Adrenal gland (tissue), 12 donors: ENCODE data around the gene PRKCE. TPM values are rescaled to one million over a fixed set of nuclear protein-coding genes. Genes with fewer than 3 reads are reported as not detected.

Experiments
- DNase-seq, 7 donors: peaks; one replicate each; pipeline ENCODE4 v3.0.0-alpha.2; 2019 to 2020
- H3K27ac ChIP-seq, 5 donors: fragments of 200-600 bp; sonication (generic) in 4 of 5; 1 replicate in 3 of 5; 2 replicates in 2 of 5; pipeline versions ENCODE4 v1.5.1 to v1.8.0; 2016 to 2020; ENCODE audit warnings: mild to moderate bottlenecking in 1 of 5
- H3K27me3 ChIP-seq: fragments of 200-600 bp; 2 replicates; pipeline ENCODE4 v1.8.0; 2021
- H3K36me3 ChIP-seq, 2 donors: fragments of 200-600 bp; replicated peaks in 1 of 2; 1 replicate in 1 of 2; 2 replicates in 1 of 2; pipeline versions ENCODE4 v1.5.1 to v1.8.0; 2018 to 2022
- H3K4me1 ChIP-seq, 2 donors: fragments of 200-600 bp; replicated peaks in 1 of 2; 1 replicate in 1 of 2; 2 replicates in 1 of 2; pipeline versions ENCODE4 v1.5.1 to v1.8.0; 2018 to 2021
- H3K4me3 ChIP-seq, 4 donors: fragments of 200-600 bp; sonication (generic) in 3 of 4; one replicate each; pipeline ENCODE4 v1.5.1; 2016 to 2018
- H3K9me3 ChIP-seq, 3 donors: fragments of 200-600 bp; sonication (generic) in 1 of 3; replicated peaks in 1 of 3; 1 replicate in 2 of 3; 2 replicates in 1 of 3; pipeline versions ENCODE4 v1.5.1 to v1.8.0; 2016 to 2021
- CTCF ChIP-seq, 6 experiments: fragments of 450-650 bp in 4 of 6; fragments of 200-600 bp in 2 of 6; sonication (generic) in 1 of 6; IDR thresholded peaks; 1 replicate in 5 of 6; 2 replicates in 1 of 6; pipeline versions ENCODE4 v1.5.1 to v1.8.0; 2016 to 2021; ENCODE audit warnings: antibody characterized with exemption in 6 of 6, mild to moderate bottlenecking in 2 of 6, moderate library complexity in 1 of 6
- POLR2A ChIP-seq, 2 donors: fragments of 450-650 bp; IDR thresholded peaks; one replicate each; pipeline ENCODE4 v1.6.1; 2017; ENCODE audit warnings: antibody characterized with exemption in 2 of 2, mild to moderate bottlenecking in 2 of 2, moderate library complexity in 1 of 2
- WGBS, 4 donors: extraction: QIAGEN DNeasy Blood & Tissue Kit in 2 of 4; methylation state at CpG; one replicate each; pipeline versions ENCODE4 v1.1.5 to v1.1.7; 2013 to 2017; 5-methylcytosine and 5-hydroxymethylcytosine counted together
- intact Hi-C, 2 donors: fragments of 100-400 bp; cut with DNase I; formaldehyde crosslinking; loops; one replicate each; pipeline versions ENCODE4 v1.14.1 to v1.15.0; 2022 to 2023
- polyA plus RNA-seq, 3 donors: library from polyadenylated mRNA; stranded (reverse); fragments of 200-250 nt in 2 of 3; fragments of 350-450 nt in 1 of 3; fragmentation: Illumina TruSeq in 1 of 3; extraction: RNeasy Lipid Tissue Mini Kit (QIAGEN cat#74804) in 1 of 3; gene quantifications; one replicate each; pipeline ENCODE4 v1.2.3, GENCODE V29; 2013 to 2014
- total RNA-seq, 9 donors: library from RNA; depleted of rRNA in 4 of 9; stranded (reverse); fragments of >200 nt in 4 of 9; fragments of 120-200 nt in 1 of 9; fragmentation: NEBNext Ultra II Directional in 1 of 9; extraction: Animal tissue kit (Norgen Biotek cat#: 25700) in 1 of 9; gene quantifications; one replicate each; pipeline versions ENCODE4 v1.1.0 to v1.2.4, GENCODE V29; 2013 to 2023
- donor health status: healthy with polysubstance abuse.
- donor health status: Bipolar disorder and iron deficiency.
- donor health status: DM: yes; HTN: yes; CAD: no.
- donor health status: DM: no; HTN: no; CAD: no.
- donor health status: DM: no; HTN: no; CAD: no.
- donor health status: DM: yes; HTN: yes; CAD: no.

PRKCE gene
- total and polyA plus RNA-seq, 12 donors, result 1.9 to 19.2 (median 8.0) TPM

- intact Hi-C loops, result no loop called here
- WGBS, 4 donors, result 69 to 100% (median 81%) methylated on average over 1 to 2 of the region's 2 CpGs
These were observed 543.4 kb downstream of the PRKCE start for GRCh38 chr2:46194856-46195255.

DNA sequence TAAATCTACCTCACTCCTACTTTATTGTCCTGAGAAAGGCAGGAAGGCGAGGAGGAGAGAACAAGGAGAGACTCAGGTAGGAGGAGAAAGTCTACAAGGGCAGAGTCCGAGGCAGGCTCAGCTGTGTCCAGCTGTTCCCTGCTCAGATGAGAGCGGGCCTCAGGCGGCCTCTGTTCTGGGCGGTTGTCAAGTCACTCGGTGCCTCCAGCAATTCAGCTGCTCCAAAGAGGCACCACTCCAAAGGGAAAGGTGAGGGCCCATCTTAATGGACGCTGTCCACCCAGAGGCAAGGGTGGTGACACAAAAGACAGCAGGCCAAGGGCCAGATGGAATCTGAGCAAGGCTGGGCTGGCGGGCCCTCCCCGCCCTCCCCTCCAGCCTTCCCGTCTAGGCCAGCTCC lies 544.3 kb downstream of the PRKCE start:
- no peak overlapping the region for H3K27ac ChIP-seq
- H3K4me1 ChIP-seq, result peaks cover 4 to 15% of the 10 kb centered on the region in 2 donors
- intact Hi-C loops, result no loop called here
- H3K4me3 ChIP-seq, result no peak overlapping the region
- TF ChIP-seq CTCF (IDR thresholded peaks at IDR 0.05) (no peak), POLR2A (IDR thresholded peaks at IDR 0.05) (no peak)
- DNase-seq, result no peak
- H3K36me3 ChIP-seq, result no peaks in the 10 kb centered on the region
- WGBS, 4 donors, result 89 to 98% (median 96%) methylated on average over 9 to 10 of the region's 10 CpGs
- H3K27me3 ChIP-seq, result no peaks in the 10 kb centered on the region
- H3K9me3 ChIP-seq, result no peaks in the 10 kb centered on the region

More at GRCh38 chr2:46194856-46195255, 543.4 kb downstream of the PRKCE start:
- H3K4me3 ChIP-seq, result no peak overlapping the region
- peaks cover 4 to 15% of the 10 kb centered on the region in 2 donors for H3K4me1 ChIP-seq
- no peaks in the 10 kb centered on the region for H3K9me3 ChIP-seq
- H3K27me3 ChIP-seq, result no peaks in the 10 kb centered on the region
- H3K27ac ChIP-seq, result no peak overlapping the region
- TF ChIP-seq POLR2A (IDR thresholded peaks at IDR 0.05) (no peak), CTCF (IDR thresholded peaks at IDR 0.05) (no peak)
- DNase-seq, result no peak
- no peaks in the 10 kb centered on the region for H3K36me3 ChIP-seq

DNA sequence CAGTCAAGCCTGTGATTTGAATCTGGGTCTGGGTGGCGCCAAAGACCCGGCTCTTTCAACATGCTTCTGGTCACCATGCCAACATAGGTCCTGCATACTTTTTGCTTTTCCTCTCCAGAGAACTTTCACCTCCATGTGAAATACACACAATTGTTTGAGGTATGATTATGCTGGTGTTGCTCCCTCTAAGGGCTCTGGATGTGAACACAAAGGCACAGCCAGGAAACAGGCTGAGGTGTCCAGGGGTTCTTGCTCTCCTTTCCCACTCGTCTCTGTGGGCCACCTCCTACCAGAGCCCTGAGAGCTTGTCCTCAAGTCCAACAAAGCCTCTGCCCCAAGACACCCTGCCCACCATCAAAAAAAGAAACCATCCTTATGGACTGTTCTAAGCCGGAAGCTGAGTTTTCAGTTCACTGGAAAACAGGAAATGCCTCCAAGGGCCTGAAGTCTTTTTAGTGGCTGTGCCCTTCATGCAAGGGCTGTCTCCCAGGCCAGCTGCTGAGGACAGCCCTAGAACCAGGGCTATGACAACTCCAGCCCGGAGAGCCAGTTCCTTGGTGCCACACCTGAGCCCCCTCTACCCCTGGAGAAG lies 545.5 kb downstream of the PRKCE start:
- peaks cover 4 to 15% of the 10 kb centered on the region in 2 donors for H3K4me1 ChIP-seq
- H3K27me3 ChIP-seq, result no peaks in the 10 kb centered on the region
- H3K9me3 ChIP-seq, result no peaks in the 10 kb centered on the region
- WGBS, 4 donors, result 68 to 79% (median 75%) methylated on average over 5 of the region's 5 CpGs
- TF ChIP-seq CTCF (IDR thresholded peaks at IDR 0.05) (no peak), POLR2A (IDR thresholded peaks at IDR 0.05) (no peak)
- peak overlapping the region in 2 of 5 donors; percentile 22 to 45 for H3K27ac ChIP-seq
- no peak for DNase-seq
- no peaks in the 10 kb centered on the region for H3K36me3 ChIP-seq
- no peak overlapping the region for H3K4me3 ChIP-seq
- intact Hi-C loops, result no loop called here

DNA sequence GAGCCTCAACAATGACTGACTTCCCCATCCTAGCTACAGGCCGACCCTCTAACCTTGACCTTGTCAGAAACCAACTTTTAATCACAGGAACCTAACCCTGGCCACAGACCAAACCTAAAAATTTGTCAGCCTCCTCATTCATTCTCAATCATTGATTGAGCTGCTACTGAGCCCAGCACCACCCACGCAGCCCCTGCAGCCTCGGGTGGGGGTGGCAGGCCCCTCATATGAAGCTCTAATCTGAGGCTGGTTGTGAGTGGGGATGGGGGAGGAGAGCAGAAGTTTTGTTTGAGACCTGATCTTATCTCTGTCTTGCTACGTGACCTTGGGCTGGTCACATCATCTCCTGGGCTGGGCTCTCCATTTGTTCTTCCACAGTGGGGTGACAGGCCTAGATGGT lies 546.2 kb downstream of the PRKCE start:
- Histone ChIP-seq H3K4me3 (no peak overlapping the region), H3K4me1 (peaks cover 4 to 15% of the 10 kb centered on the region in 2 donors), H3K27me3 (no peaks in the 10 kb centered on the region), H3K9me3 (no peaks in the 10 kb centered on the region), H3K36me3 (no peaks in the 10 kb centered on the region), H3K27ac (peak overlapping the region in 2 of 5 donors; percentile 22 to 45)
- intact Hi-C loops, result no loop called here
- WGBS, 4 donors, result 64 to 77% (median 73%) methylated on average over 3 to 4 of the region's 4 CpGs
- DNase-seq, result no peak
- TF ChIP-seq CTCF (IDR thresholded peaks at IDR 0.05) (no peak), POLR2A (IDR thresholded peaks at IDR 0.05) (no peak)
